HG03064 (cell line): ENCODE measurements around the gene CCDC149.

Experiments used
- ATAC-seq: cut with Tn5 transposase; IDR thresholded peaks from one replicate; pipeline ENCODE4 v1.9.1; 2021; ENCODE audit warnings: low read depth; ENCODE audit not compliant: unreplicated experiment

Gene CCDC149

DNA sequence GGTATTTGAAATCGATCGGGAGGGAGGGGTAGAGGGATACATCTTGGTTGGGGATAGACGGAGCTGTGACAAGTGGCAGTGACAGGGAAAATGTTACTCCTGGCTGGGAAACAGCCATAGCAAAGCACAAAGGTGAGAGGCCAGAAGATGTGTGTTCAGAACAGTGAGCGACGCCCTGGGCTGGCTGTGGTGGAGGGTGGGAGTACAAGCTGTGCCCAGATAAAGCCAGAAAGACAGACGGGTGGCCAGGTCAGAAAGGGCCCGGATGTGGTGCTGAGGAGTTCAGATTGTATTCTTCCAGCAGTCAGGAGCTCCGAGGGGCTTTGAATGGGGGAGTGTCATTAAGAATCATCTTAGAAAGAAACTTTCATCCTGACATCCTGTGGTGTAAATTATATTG, 27.9 kb downstream of the CCDC149 start:
- no peak for ATAC-seq

DNA sequence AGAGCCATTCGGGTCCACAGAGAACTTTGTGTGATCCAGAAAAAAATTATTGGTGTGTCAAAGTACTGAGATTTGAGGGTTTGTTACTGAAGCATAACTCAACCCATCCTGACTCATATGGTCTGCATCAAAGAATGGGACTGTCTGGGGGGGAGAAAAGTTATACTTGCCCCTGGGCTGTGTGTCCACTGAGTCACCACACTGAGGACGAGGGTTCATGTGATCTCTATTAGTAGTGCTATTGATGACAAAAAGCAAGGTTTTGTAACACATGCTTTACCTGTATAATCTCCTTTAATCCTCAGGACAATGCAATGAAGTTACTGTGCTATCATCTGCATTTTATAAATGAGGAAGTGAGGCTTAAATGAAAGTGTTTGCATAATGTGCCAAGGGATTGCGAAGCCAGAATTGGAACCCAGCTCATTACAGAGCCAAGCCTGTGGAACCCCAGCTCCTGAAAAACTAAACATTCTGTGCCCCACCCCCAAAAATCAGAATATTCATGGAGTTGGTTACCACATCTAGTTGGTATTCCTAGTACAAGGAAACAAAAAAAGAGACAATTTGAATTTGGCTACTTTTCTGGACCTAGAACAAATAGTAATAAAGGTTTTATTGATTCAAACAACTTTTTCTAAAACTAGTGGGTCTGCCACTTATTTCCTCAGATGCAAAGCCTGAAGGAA, 31.2 kb downstream of the CCDC149 start:
- ATAC-seq = no peak

DNA sequence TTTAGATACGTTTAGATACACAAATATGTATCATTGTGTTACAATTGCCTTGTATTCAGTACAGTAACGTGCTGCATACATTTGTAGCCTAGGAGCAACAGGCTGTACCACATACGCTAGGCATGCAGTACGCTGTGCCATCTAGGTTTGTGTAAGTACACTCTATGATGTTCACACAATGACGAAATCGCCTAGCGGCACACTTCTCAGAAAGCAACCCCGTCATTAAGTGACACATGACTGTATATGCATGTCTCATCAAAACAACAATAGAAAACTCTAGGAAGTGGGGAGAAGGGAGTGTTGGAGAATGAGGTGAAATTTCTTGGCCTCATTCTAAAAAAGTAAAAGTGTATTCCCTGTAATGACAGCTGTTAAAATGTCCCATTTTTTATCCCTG, 32.7 kb downstream of the CCDC149 start:
- ATAC-seq = no peak

DNA sequence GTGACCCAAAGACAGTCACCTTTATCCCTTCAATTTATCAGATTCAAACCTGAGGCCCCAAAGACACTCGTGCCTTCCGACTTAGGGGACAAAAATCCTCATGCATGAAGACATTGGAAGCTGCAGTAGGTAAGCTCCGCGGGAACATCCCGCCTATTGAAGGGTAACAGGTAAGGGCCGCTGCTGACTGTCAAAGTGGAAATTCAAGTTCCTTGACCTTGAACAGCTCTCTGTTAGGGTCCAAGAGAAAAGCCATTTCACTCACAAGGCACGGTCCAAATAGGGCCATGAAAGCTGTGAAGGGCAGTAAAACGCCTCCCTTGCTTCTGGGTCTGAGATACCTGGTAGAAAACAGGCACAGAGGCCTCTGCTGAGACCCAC, 34.2 kb downstream of the CCDC149 start:
- ATAC-seq = no peak

DNA sequence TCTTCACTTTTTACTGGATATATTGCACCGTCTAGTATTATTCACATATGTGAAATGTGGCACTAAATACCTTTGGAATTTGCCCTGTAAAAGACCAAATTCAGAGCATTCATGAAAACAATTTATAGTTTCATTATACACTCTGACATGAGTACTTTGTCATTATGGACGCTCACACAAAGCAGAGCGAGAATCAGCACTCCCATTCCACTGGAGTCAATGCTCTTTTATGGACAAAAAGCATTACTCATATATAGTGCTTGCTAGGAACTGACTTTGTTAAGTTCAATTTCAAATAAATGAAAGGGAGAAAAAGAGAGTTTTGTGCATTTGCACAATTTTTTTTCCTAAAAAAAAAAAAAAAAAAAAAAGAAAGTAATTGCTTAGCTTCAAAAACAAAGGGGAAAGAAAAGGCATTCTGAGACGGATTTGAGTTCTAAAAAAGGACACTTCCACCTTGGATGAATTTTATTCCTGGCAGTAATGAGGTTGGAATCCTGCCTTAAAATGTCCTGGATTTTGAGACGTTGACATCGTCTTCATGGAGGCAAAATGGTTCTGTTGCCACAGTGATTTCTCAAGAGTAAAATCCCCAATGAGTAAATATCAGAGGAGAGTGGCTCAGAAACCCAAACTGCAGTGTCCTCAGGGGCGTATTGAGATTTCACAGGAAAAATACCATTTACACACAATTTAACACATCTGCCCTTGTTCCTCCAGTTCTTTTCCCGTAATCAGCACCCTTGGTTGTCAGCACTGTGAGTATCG, 34.8 kb downstream of the CCDC149 start:
- ATAC-seq = no peak

DNA sequence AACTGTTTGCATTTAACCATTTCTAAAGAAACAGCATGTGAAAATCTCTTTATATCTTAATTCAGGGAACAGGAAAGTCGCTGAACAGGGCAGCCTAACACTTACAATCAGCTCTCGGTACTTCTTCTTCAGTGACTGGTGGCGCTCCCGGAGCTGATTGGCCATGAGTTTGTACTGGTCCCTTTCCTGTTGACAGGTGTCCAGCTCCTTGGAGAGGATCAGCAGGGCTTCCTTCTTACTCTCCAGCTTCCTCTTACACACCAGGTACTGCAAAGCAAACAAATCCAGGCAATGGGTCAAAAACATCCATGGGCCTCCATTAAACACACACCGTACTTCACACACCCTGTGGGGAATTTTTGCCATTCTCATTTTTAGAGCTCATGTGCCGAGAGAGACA, 36.4 kb downstream of the CCDC149 start:
- no peak for ATAC-seq

DNA sequence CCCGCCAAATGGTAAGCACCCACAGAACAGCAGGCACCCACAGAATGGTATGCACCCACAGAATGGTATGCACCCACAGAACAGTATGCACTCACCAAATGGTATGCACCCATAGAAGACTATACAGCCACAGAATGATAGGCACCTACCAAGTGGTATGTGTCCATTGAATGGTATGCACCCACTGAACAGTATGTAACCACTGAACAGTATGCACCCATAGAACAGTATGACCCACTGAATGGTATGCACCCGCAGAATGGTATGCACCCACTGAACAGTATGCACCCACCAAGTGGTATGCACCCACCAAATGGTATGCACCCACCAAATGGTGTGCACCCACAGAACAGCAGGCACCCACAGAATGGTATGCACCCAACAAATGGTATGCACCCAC, 40.1 kb downstream of the CCDC149 start:
- no peak for ATAC-seq

DNA sequence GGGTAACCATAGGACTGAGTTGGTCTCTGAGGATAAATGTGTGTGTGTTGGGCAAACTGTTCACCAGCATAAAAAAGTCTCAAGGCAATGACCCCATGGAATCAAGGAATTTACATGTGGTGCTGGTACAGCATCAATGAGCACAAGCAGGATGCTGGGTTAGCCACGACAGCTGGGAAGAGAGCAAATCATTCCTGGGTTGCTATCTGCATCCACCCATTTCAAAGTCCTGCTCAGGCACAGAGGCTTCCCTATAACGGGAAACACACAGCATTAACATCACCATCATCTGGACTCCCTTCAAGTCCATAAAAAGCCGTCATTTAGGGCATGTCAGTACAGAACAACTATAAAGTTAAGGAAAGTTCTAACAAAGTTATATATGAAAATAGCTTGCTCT, 41.6 kb downstream of the CCDC149 start:
- no peak for ATAC-seq

DNA sequence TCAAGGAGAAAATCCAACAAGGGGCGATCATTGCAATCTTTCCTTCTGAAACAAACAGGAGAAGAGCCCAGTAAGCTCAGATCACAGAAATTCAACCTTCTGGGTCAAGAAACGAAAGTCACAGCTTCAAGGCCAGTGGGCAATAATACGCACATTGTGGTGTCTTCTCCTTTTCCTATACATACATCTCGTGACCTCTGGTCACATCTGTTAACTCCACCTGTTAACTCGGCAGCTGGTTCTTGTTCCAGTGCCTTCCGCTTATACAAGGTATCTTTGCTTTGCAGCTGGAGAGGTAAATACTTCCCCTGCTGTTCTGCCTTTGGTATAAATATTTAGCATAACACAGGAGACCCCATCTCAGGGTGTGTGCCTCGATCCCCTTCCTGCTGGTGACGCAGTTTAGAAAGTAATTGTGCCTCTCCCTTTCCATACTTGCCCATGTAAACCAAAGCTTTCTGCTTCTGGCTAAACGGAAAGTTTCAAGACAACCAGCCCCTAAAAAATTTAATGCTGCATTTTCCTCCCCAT, 45.0 kb downstream of the CCDC149 start:
- no peak for ATAC-seq

DNA sequence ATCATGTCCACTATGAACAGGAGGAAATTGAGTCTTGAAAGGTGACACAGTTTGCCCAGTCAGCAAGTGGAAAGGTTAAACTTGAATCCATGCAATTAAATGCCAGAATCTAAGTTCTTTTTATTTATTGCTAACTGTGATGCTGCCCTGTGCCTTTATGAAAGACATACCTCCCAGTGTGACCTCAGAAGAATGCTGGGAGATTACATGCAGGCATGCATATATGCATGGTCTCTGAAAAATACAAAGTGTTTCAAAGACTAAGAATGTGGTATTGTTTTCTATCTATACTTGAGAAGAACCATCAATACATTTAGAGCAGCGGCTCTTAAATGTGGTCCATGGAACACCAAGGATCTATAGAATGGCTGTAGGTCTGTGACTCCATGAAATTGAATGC, 45.6 kb downstream of the CCDC149 start:
- no peak for ATAC-seq

DNA sequence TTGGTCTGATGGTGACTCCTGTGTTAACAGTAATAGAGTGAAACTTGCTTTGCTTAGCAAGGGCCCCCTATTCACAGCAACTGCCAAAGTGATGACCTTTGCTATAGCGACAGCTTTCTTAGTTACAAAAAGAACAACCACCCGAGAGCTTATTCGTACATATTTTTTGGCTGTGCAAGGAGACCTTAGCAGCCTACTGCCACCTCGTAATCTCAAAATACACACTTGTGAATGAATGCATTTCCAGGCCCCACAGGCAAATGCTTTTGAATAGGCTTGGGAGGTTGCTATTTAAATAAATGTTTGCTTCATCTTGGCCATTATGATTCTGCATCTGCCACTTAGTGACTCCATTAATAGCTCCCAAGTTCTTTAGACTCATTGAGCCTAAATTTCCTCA, 47.4 kb downstream of the CCDC149 start:
- ATAC-seq = no peak

DNA sequence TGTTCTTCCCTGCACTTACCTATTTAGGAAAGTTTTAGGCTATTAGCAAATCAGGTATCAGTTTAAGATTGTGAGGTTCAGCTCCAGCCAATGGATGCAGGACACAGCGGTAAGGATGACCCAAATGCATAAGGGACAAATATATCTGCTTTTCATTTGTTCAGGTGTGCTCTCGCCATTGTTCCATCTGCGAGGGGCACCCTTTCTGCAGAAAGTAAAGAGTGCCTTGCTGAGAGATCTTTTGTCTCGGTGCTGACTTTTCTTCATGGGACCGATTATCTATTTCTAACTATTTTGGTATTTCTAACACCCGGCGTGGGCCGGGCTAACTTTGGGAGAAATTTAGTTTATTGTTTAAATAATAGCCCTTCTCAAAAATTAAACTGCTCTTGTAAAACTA, 49.0 kb downstream of the CCDC149 start:
- ATAC-seq = no peak

DNA sequence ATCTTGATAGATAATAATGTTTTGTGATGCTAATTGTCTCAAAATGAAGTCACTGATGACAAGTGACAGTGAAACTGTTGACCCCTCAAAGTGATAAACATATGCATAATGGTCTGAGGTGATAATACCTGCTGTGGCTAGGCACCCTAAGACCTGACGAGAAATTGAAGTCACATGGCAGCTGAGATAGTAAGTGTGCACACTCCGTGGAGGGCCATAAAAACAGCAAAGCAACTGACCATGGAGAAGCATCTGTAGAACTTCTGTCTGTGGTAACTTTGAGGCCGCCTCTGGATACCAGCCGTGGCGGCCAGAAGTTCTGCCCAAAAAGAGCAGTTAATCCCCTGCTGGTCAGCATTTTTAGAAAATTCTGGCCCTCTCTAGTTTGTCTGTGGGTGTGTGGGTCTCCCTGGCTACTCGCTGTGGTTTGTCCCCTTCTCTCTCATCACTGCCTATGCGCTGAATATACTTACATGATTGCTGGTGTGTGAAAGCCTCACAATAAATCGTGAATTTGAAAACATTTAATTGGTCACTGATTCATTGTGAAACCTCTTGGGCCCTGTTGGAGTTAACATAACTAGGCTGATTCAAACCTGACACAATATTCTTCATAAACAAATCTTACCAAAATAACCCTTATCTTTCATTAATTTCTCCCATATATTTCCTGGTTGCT, 50.6 kb downstream of the CCDC149 start:
- ATAC-seq = no peak

DNA sequence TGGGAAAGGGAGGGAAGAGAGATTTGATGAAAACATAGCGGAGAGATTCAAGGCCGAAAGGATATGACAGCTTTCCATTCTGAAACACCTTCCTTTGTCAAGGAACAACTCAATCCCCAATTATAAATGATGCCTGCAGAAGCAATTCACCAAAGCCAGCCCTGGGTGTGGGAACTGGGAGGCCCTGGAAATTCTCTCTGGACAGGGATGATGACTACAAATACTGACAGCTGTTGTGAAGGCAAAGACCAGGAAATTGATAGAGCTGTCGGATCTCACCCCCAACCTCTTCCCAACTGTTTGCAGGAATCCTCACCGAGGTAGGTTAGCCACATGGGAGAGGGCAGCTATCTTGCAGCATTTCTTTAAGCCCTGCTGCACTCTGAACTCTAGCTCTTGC, 54.3 kb downstream of the CCDC149 start:
- no peak for ATAC-seq

DNA sequence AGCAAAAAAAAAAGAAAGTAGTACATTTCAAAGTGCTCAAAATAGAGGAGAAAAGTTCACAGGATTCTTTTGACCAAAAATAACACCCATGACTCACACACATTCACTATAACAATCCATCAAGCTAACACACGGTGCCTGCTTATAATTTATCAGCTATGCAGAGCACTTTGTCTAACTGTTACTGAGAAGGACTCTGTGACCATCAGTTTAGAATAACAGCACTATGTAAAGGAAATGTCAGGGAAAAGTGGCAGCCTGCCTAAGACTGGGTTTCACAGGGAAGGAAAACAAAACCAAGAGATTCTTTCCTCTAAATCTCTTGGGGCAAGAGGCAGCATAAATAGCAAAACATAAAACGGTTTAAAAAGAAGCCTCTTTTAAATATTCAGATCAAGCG, 54.8 kb downstream of the CCDC149 start:
- no peak for ATAC-seq

DNA sequence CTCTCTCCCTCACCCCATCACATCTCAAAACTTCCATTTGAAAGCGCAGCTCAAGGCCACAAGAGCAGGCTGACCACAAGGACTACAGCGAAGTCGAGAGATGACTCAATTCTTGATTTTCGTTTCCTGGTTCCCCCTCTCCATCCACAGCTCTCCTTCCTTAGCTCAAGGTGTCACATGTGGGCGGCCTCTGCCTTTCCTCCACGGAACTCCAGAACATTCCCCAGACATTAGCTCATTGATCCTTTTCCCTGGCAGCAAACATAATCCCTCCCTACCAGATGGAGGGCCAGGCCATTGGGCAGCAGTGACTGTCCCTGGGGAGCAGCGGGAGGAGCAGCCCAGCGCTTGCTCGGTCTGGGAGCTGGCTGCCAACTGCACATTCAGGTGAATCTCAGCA, 56.3 kb downstream of the CCDC149 start:
- peak; percentile 77 for ATAC-seq

DNA sequence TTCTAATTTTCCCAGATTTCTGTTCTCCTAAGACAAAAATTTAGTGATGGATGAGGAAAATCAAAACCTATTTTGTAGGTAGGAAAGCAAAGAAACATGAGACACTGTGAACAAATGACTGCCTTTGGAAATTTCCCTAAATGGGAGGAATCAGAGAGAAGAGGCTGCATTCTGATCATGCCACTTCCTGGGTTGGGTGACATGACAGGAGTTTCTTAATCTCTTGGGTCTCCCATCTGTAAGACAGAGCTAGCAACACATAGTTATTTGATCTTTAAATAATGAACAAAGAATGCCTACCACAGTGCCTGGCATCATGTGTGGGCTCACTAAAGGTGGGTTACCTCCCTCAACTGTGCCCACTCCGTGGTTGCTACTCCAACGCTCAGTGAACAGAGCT, 57.1 kb downstream of the CCDC149 start:
- ATAC-seq = no peak

DNA sequence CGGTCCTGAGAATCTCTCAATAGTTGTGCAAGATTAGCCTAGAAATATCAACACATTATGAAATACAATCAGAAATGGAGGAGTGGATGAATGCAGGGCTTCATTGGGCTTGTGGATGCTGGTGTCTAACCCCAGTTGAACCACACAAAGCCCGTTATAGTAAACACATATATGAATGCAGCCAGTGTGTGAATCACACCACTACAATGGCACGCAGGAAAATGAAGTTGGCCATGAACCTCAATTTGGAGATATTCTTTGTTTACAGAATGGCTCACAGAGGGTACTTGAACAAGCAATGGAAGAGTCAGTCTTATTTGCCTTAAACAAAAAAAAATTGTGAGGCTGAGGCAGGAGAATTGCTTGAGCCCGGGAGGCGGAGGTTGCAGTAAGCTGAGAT, 59.7 kb downstream of the CCDC149 start:
- ATAC-seq = no peak

DNA sequence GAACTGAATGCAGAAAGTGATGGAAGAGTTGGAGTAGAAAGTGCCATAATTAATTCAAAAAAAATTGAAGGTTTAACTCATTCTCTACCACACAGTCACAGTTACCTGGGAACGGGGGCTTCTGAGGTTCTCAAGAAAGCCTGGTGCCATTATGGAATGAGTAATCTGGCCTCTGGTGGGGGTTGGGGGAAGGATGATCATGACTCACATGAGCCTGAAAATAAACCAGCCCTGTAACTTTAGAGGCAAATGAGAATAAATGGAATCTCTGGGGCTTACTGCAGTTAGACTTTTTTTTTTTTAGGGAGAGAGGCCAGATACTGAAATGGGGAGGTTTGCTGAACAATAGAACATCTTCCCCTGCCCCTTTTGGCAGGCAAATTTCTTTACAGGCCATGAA, 62.2 kb downstream of the CCDC149 start:
- no peak for ATAC-seq

DNA sequence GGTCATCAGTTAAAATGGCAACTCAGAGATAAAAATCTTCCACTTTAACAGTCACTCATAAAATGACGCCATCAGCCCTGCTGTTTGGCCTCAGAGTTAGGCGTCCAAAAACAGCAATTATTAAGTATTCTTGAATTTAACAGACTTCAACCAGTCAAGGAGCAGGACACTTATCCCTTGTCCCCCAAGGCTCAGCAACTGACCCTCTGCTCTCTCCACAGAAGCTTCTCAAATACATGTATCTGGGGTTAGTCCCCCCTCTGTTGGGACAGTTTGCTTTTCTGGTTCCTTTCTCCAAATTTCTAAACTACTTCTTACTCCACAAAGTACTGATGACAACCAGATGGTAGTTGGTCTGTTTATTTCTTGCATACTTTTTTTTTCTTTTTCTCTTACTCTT, 63.1 kb downstream of the CCDC149 start:
- ATAC-seq = no peak

DNA sequence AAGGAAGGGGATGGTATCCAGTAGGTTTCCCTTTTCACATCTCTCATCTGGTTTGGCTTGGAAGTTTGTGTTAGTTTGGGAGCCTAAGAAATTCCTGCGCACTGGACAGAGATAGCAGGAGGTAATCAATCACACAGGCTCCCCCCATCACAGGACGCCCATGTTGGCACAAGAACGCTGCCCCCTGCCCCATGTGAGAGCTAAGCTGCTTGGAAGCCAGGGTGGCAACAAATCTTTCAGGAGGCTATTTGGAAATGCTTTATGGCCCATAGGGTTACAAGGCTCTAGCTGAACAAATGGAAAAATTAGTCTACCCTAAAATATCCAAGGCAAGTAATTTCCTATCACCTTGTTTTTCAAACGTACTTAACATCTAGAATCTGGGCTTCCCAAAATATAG, 63.5 kb downstream of the CCDC149 start:
- no peak for ATAC-seq

DNA sequence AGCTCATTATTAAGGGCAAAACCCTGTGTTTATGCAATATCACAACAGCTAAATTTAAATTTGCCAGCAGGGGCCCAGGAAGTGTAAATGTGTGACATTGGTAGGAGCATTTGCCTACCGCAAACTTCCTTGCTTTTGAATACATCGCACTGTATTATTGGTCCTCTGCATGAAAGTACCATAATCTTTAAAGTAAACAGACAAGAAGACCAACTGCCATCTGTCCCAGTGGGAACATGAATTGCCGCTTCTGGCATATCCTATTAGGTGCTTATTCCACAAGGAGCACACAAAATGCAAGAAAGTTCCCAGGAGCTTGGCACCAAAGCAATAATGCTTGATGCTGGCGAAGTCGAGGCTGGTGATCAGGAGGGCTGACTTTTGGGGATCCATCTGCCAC, 66.1 kb downstream of the CCDC149 start:
- no peak for ATAC-seq
